ENCODE measurements around the gene CDH5.

GRCh38 chr16:66382171-66382965, 15.9 kb downstream of the CDH5 start:
- TF ChIP-seq CTCF (conservative IDR thresholded peaks at IDR 0.05) (0 out of 2 replicates have a peak, but pooled peaks have one; percentile 15), EZH2 (IDR thresholded peaks at IDR 0.05; ENCODE audit: low read depth) (no peak)
